Measurements from ENCODE around the gene INSYN1. TPM values are rescaled to one million over a fixed set of nuclear protein-coding genes. Genes with fewer than 3 reads are reported as not detected.
A peak's percentile ranks its signal among the peaks of the same experiment; 100 is the strongest.

The INSYN1 gene
- total RNA-seq (0.58 TPM in 1 of 2 replicates, not detected in the other), polyA plus RNA-seq (0.18 and 0.29 TPM in 2 replicates), polyA minus RNA-seq (0.42 and 0.53 TPM in 2 replicates), Bru-seq, nascent RNA (percentile 11 among the genes with signal in this experiment), BruChase-seq, experiment 1, labeled RNA remaining after a 6-hour chase (not detected), BruChase-seq, experiment 2, labeled RNA remaining after a 2-hour chase (percentile 11 among the genes with signal in this experiment)
- polyA plus RNA-seq (2011; cell fraction: cytosol; rRNA removed), result 0.15 and 0.17 TPM in 2 replicates
- 0.40 and 0.43 TPM in 2 replicates for polyA plus RNA-seq (2011; cell fraction: nucleus; rRNA removed)
- 0.11 and 0.95 TPM in 2 replicates for polyA plus RNA-seq (2012)
- polyA minus RNA-seq (2011; cell fraction: cytosol; rRNA and poly(A)+ RNA removed), result not detected
- not detected in 2 replicates for polyA minus RNA-seq (2011; cell fraction: nucleus; rRNA and poly(A)+ RNA removed)
- long read RNA-seq, result 0 reads

GRCh38 chr15:73753250-73754130, at the start of gene INSYN1:
Gene INSYN1 (minus strand): TSS chr15:73753351. CDS start chr15:73751130, 2,221 bp downstream.
- DNase-seq (ENCODE audit: low read depth, low spot score) (no peak), FAIRE-seq (no peak)
- TF ChIP-seq MYC (IDR thresholded peaks at IDR 0.05; ENCODE audit: low read depth, low read length) (no peak), EZH2 (IDR thresholded peaks at IDR 0.05; ENCODE audit: borderline replicate concordance, low read depth, low read length, severe bottlenecking) (peak; percentile 58), POLR2AphosphoS5 (IDR thresholded peaks at IDR 0.05; ENCODE audit: insufficient read depth, low read depth, low read length) (no peak), GATA2 (IDR thresholded peaks at IDR 0.05; ENCODE audit: insufficient read depth, insufficient read length, low read depth, low read length) (no peak)
- intact Hi-C loops (cut with micrococcal nuclease), result no loop called here
- H3K9ac ChIP-seq (replicated peaks; ENCODE audit: extremely low read depth, insufficient read depth, low read length), result no peak within 1 kb of the TSS
- CTCF ChIA-PET, result no interaction called here
- no peaks in the 10 kb centered on the region for H3K4me1 ChIP-seq (ENCODE audit: control insufficient read depth, extremely low read depth, insufficient read depth, low read length)
- no peaks in the 10 kb centered on the region for H3K36me3 ChIP-seq (ENCODE audit: control insufficient read depth in 2 of 2, extremely low read depth in 1 of 2, insufficient read depth in 2 of 2, low read length in 2 of 2)
- POLR2A ChIA-PET, result no interaction called here
- no peak within 1 kb of the TSS for H3K27ac ChIP-seq (ENCODE audit: insufficient read depth, low read depth, low read length)
- H3K79me2 ChIP-seq (ENCODE audit: control insufficient read depth, insufficient read depth, low read length), result no peaks in the 10 kb centered on the region
- dilution Hi-C loops (cut with MboI; ENCODE audit: extremely low pct_ligation_motif_present, low sequenced_read_pairs), result no loop called here
- no TSS peak for BruUV-seq (replicated peaks)
- H2AFZ ChIP-seq (ENCODE audit: low read depth, low read length), result no peak within 1 kb of the TSS
- H3K9me1 ChIP-seq (replicated peaks; ENCODE audit: control insufficient read depth, extremely low read depth, insufficient read depth, low read length), result no peaks in the 10 kb centered on the region
- H4K20me1 ChIP-seq (replicated peaks; ENCODE audit: control insufficient read depth, extremely low read depth, insufficient read depth, low read length), result no peaks in the 10 kb centered on the region
- H3K9me3 ChIP-seq (replicated peaks; ENCODE audit: control insufficient read depth, insufficient read depth, low read length), result no peaks in the 10 kb centered on the region
- H3K4me3 ChIP-seq (replicated peaks in 1 of 3; ENCODE audit: insufficient read depth in 1 of 3, low read depth in 1 of 3, low read length in 3 of 3), result peak within 1 kb of the TSS in 1 of 3 experiments; percentile 27
- peaks cover 26 to 27% of the 10 kb centered on the region in 2 experiments for H3K27me3 ChIP-seq (ENCODE audit: control insufficient read depth in 2 of 2, insufficient read depth in 2 of 2, low read length in 2 of 2)
- peak within 1 kb of the TSS; percentile 37 for H3K4me2 ChIP-seq (ENCODE audit: insufficient read depth, low read length)

All from endothelial cell of umbilical vein (primary cell).